Activated CD4-positive, alpha-beta T cell treated with anti-CD3 and anti-CD28 coated beads, Interleukin-2, Interleukin-6, amounts not matched to agents 100 ng/mL and 50 ng/mL, durations not matched to agents 16 hours and 8 hours (primary cell): ENCODE results near the gene RC3H2.
A peak's percentile ranks its signal among the peaks of the same experiment; 100 is the strongest.

Experiments
- DNase-seq: peaks from one replicate; pipeline ENCODE4 v3.0.0-alpha.2; 2020

Gene RC3H2, protein sequence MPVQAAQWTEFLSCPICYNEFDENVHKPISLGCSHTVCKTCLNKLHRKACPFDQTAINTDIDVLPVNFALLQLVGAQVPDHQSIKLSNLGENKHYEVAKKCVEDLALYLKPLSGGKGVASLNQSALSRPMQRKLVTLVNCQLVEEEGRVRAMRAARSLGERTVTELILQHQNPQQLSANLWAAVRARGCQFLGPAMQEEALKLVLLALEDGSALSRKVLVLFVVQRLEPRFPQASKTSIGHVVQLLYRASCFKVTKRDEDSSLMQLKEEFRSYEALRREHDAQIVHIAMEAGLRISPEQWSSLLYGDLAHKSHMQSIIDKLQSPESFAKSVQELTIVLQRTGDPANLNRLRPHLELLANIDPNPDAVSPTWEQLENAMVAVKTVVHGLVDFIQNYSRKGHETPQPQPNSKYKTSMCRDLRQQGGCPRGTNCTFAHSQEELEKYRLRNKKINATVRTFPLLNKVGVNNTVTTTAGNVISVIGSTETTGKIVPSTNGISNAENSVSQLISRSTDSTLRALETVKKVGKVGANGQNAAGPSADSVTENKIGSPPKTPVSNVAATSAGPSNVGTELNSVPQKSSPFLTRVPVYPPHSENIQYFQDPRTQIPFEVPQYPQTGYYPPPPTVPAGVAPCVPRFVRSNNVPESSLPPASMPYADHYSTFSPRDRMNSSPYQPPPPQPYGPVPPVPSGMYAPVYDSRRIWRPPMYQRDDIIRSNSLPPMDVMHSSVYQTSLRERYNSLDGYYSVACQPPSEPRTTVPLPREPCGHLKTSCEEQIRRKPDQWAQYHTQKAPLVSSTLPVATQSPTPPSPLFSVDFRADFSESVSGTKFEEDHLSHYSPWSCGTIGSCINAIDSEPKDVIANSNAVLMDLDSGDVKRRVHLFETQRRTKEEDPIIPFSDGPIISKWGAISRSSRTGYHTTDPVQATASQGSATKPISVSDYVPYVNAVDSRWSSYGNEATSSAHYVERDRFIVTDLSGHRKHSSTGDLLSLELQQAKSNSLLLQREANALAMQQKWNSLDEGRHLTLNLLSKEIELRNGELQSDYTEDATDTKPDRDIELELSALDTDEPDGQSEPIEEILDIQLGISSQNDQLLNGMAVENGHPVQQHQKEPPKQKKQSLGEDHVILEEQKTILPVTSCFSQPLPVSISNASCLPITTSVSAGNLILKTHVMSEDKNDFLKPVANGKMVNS

GRCh38 chr9:122904823-122905710 is at the start of gene RC3H2:
Gene RC3H2, minus strand, starts transcription at chr9:122905359. Its CDS starts 7,850 bp downstream, at chr9:122897509.
- peak; percentile 99 for DNase-seq

- no peak for DNase-seq
Measured at GRCh38 chr9:122954253-122954691, 49.1 kb upstream of the RC3H2 start.

- DNase-seq = no peak
Measured at GRCh38 chr9:122951056-122951455, 45.9 kb upstream of the RC3H2 start.

- DNase-seq = no peak
Measured at GRCh38 chr9:122950263-122950662, 45.1 kb upstream of the RC3H2 start.

DNA sequence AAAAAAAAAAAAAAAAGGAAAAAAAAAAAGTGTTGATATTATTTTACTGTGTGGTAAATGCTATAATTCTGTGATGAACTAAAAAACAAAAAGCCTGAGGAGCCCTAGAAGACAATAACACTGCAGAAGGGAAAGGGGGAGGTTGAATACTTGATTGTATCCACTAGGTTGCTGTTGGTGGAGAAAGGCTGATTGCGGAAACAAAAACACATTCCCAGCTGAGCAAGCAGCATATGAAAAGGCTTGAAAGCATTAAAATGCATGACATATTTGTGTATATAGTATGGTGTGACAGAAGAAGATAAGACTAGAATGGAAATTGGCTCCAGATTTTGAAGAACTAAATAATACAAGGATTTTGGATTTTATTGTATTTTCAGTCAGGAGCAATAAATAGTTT is 44.5 kb upstream of the RC3H2 start:
- no peak for DNase-seq

DNA sequence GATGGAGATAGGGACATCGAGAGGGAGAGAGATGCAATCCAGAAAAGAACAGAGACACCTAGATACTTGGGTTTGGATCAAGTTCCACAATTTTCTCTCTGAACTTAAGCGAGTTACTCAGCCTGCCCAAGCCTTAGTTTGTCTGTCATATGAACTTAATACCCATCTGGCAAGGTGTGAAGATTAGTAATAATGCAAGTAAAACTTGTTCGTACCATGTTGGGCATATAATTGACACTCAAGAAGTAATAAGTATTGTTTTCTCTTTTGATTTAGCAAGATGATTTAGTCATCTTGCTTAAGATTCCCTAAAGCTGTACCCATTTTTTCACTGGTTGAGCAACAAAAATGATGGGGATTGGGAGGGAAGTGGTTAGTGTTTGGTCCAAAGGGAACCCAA is 43.2 kb upstream of the RC3H2 start:
- peak; percentile 57 for DNase-seq

- DNase-seq = no peak
Measured at GRCh38 chr9:122946461-122947005, 41.4 kb upstream of the RC3H2 start.

DNA sequence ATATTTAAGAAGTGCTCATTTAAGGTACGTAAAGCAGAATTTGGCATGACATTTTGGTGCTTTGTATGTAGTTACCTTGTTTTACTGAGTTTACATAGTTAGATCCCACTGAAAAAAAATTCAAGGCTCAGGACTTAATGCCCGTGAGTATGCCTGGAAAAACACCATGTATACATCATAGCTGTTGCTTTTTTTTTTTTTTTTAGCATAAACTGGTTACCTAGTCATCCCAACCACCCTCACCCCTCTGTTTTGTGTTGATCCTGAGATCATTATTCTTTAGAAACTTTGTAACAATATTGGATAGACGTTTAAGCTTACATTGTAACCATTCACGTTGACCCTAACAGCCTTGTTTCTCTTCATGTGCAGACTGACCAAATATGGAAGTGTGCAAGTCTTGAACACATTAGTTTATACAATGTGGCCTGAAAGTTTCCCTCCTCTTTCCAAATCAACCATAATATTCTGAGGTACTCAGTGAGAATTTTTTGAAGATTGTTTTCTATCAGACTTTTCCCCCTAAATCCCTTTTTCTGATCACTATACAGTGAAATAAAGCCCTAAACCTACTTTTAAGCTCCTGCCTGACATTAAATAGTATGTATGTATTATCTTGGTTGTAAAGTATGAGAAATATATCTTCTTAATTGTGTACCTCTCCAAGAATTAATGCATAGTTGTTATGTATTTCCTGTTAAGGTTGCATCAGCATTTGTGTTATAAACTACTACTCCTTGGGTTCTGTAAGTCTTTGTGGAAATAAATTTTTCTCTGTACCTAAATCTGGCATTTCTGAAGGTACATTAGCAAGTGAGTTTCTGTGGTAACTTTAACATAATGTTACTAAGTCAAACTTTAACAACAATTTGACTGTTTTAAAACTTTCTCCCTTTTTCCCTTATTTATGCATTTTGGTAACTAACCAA is 40.1 kb upstream of the RC3H2 start:
- DNase-seq = no peak

DNA sequence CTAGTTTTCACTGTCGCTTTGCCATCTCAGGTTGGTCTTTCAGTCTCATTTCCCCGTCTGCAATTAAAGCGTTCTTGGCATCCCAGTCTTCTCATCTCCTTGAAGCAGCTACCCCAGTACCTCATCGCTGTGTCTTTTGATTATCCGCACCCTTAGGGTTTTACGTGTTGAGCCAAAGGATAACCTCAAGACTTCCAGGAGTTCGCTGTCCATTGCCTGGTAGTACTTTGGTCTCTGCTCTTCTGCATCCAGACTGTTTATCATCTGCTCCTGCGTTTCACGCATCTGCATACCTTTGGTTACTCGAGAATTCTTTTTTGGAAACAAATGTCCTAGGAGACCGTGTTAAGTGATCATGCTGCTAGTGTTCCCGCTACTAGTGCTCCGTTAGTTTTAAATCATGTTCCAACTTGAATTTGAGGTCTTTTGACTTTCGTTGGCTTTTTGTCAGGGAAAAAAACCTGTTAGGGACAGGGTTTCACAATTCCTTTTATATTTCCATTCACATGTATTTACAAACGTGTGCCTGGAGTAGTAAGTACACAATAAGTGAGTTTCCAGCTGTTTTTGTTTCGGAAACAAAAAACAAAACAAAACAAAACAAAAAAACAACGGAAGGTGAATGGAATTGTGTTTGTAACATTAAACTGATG is 36.5 kb upstream of the RC3H2 start:
- peak; percentile 12 for DNase-seq

DNA sequence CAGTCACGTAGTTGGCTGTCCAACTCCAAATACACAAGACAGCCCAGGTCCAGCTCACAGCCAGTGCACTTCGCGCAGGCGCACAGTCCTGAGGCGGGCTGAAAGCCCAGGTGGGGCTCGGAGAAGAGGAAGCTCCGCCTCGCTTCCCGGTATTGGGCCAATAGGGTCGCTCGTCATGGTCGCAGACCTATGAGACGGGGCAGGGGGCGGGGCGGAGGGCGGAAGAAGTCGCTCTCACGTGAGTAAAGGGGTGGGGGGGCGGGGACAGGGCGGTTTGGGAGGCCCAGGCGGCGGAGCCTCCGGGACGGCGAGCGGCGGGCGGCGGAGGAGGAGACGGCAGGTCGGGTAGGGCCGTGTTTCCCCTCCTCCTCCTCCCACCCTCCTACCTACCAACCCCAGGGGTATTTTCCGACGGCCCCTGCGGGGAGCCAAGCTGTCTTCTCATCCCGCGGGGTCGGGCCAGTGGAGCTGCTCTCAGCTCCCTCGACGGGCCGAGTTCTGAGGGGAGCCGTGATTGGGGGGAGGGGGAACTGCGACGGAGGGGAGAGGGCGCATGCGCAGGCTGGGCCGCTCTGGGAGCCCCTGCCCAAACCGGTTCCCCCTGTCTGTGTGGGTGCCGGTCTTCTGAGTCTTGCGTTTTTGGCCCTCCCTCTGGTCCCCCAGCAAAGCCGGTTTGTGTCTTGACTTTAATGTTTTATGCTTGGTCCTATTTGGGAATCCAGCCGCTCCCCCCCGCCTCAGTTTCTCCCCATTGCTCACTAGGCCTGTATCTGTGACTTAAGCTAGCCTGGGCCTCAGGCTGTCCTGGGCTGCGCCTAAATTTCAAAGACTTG is 35.8 kb upstream of the RC3H2 start, which contains the start of gene RABGAP1:
TSS of gene RABGAP1 (plus strand) at position 272 of the 833 bp plus-strand sequence. CDS start 16,040 bp downstream, outside the sequence.
- peak; percentile 99 for DNase-seq

DNA sequence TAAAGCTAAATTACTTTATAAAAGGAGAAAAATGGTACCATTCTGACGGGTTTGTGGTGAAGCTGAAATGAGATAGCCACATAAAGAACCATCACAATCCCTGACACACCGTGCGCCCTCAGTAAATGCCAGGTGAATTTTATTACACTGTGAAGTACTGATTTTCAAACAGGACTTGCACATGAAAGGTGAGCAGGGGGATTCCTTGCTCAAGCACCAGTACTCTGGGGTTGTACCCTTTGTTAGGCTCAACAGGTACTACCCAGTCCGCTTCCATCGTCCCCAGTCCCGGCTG is 35.2 kb upstream of the RC3H2 start:
- no peak for DNase-seq

- DNase-seq = no peak
Measured at GRCh38 chr9:122939601-122940000, 34.4 kb upstream of the RC3H2 start.

- no peak for DNase-seq
Measured at GRCh38 chr9:122936883-122937282, 31.7 kb upstream of the RC3H2 start.

GRCh38 chr9:122936464-122936863 is 31.3 kb upstream of the RC3H2 start:
- DNase-seq = no peak

GRCh38 chr9:122931226-122932121 is 26.3 kb upstream of the RC3H2 start, which contains the start of gene ZBTB26:
Gene ZBTB26, minus strand, starts transcription at chr9:122931512. Its CDS starts 11,578 bp downstream, at chr9:122919934.
- peak; percentile 96 for DNase-seq

GRCh38 chr9:122930541-122931225 is 25.5 kb upstream of the RC3H2 start:
- DNase-seq = no peak

DNA sequence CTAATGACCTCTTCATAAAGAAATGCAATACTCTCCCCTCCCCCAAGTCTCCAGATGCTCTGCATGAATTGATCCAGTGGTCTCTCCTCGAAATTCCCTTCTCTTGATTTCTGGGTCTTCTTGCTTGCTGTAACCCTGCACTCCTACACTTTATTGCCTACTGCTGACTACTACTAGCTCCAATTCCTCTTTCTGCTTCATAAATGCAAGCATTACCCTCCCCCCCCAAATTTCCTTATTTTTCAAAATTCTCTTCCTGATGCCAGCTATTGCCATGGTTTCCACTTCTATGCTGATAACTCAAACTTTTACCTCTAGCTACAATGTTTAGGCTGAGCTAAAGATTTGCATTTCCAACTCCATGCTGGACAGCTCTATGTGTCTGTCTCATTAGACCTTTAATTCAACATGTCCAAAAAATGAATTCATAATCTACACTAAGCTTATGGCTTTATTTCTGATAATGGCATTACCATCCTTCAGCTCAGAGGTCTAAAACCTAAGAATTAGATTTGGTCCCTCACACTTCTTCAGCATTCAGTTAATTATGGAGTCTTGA is 24.7 kb upstream of the RC3H2 start:
- no peak for DNase-seq
